Measurements from ENCODE around the gene ATF7.
"Not testable (repeated sequence)": the region's sequence is repeated elsewhere in the genome, so short reads cannot be mapped to it uniquely, and the experiment has no call there.

- TF ChIP-seq CTCF (IDR thresholded peaks at IDR 0.05); ZFX (IDR thresholded peaks at IDR 0.05; ENCODE audit: borderline replicate concordance): not testable (repeated sequence)
These were observed 60.8 kb downstream of the ATF7 start for GRCh38 chr12:53565376-53565775.
